ENCODE results near the gene ZER1.
"Not testable (repeated sequence)": the region's sequence is repeated elsewhere in the genome, so short reads cannot be mapped to it uniquely, and the experiment has no call there.

ZER1 gene

GRCh38 chr9:128771745-128772519 lies at the start of gene ZER1:
Gene ZER1 (minus strand): TSS chr9:128771927. CDS start chr9:128755565, 16,362 bp downstream.
- peak; percentile 97 for DNase-seq

- no peak for DNase-seq
Observed at GRCh38 chr9:128820665-128821583, 49.2 kb upstream of the ZER1 start.

GRCh38 chr9:128819716-128820664 lies 48.3 kb upstream of the ZER1 start:
- DNase-seq, result no peak

GRCh38 chr9:128818839-128819715 lies 47.4 kb upstream of the ZER1 start:
- peak; percentile 58 for DNase-seq

GRCh38 chr9:128818099-128818838 lies 46.5 kb upstream of the ZER1 start, which contains the start of gene ENDOG:
Gene ENDOG (plus strand): TSS chr9:128818500. CDS start chr9:128818685, 185 bp downstream.
- DNase-seq, result peak; percentile 98

- DNase-seq, result no peak
Observed at GRCh38 chr9:128810873-128811272, 39.1 kb upstream of the ZER1 start.

GRCh38 chr9:128809831-128810230 lies 38.1 kb upstream of the ZER1 start:
- DNase-seq, result no peak

GRCh38 chr9:128809036-128809599 lies 37.4 kb upstream of the ZER1 start:
- DNase-seq, result no peak

- DNase-seq, result no peak
Observed at GRCh38 chr9:128808543-128808942, 36.8 kb upstream of the ZER1 start.

- no peak for DNase-seq
Observed at GRCh38 chr9:128807827-128808226, 36.1 kb upstream of the ZER1 start.

GRCh38 chr9:128805661-128806060 lies 33.9 kb upstream of the ZER1 start:
- no peak for DNase-seq

GRCh38 chr9:128802482-128802881 lies 30.8 kb upstream of the ZER1 start:
- DNase-seq, result no peak

- no peak for DNase-seq
Observed at GRCh38 chr9:128800061-128800460, 28.3 kb upstream of the ZER1 start.

GRCh38 chr9:128798896-128799295 lies 27.2 kb upstream of the ZER1 start:
- DNase-seq, result no peak

- DNase-seq, result not testable (repeated sequence)
Observed at GRCh38 chr9:128794961-128795360, 23.2 kb upstream of the ZER1 start.

GRCh38 chr9:128792978-128793686 lies 21.4 kb upstream of the ZER1 start:
- no peak for DNase-seq

GRCh38 chr9:128792134-128792533 lies 20.4 kb upstream of the ZER1 start:
- no peak for DNase-seq

GRCh38 chr9:128790536-128790935 lies 18.8 kb upstream of the ZER1 start:
- DNase-seq, result no peak

GRCh38 chr9:128788445-128788844 lies 16.7 kb upstream of the ZER1 start:
- DNase-seq, result no peak

- no peak for DNase-seq
Observed at GRCh38 chr9:128787659-128788058, 15.9 kb upstream of the ZER1 start.

Data from activated CD8-positive, alpha-beta memory T cell treated with anti-CD3 and anti-CD28 coated beads, Interleukin-2, amount 50 U/mL, for 4 hours (primary cell).